HG03045 (cell line): ENCODE measurements around the gene BBLN.
A peak's percentile ranks its signal among the peaks of the same experiment; 100 is the strongest.
"Not testable (repeated sequence)": the region's sequence is repeated elsewhere in the genome, so short reads cannot be mapped to it uniquely, and the experiment has no call there.

Source experiments
- ATAC-seq: cut with Tn5 transposase; IDR thresholded peaks from one replicate; pipeline ENCODE4 v1.9.1; 2021; ENCODE audit warnings: mild to moderate bottlenecking, moderate library complexity; ENCODE audit not compliant: unreplicated experiment

Gene BBLN

DNA sequence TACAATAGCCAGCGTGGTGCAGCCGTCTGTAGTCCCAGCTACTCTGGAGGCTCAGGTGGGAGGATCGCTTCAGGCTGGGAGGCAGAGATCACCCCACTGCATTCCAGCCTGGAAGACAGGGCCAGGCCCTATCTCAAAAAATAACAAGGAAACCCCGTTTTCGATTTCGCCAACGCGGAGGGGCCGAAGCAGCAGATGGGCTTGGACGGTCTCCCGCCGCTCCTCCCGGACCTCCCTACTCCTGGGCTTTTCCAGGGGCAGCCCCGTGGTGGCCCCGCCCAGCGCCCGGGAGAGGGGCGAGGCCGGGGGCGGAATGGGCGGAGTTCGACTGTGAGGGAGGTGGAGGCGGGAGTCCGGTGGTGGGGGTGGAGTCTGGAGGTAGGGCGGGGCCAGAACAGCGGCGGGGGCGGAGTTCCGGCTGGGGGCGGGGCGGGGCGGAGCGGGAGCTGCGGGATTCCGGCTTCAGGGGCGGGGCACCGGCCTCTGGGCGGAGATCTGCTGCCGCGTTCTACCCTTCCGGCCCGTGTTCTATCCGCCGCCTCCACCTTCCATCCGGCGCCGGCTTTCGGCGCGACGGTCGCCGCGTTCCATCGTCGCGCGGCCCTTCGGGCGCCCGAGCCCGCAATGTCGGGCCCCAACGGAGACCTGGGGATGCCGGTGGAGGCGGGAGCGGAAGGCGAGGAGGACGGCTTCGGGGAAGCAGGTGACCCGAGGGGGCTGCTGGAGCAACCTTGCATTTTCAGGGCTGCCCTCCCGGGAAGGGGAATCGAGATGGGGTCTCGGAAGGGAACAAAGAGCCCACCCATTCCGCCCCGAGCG is at the start of gene BBLN:
BBLN (plus strand) TSS at position 482 of the 819 bp plus-strand sequence; CDS start at position 625, 143 bp downstream.
- ATAC-seq = peak; percentile 70

DNA sequence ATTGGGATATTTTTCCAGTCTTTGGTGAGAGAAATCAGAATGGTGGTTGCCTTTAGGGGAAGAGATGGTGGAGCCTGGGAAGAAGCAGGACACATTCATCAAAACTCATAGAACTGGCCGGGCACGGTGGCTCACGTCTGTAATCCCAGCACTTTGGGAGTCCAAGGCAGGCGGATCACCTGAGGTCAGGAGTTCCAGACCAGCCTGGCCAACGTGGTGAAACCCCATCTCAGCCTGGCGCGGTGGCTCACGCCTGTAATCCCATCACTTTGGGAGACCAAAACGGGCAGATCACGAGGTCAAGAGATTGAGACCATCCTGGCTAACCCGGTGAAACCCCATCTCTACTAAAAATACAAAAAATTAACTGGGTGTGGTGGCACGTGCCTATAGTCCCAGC is 48.3 kb upstream of the BBLN start:
- not testable (repeated sequence) for ATAC-seq

- ATAC-seq = no peak
Observed at GRCh38 chr9:128113526-128114325, 46.3 kb upstream of the BBLN start.

GRCh38 chr9:128114326-128115186 is 45.5 kb upstream of the BBLN start:
- no peak for ATAC-seq

DNA sequence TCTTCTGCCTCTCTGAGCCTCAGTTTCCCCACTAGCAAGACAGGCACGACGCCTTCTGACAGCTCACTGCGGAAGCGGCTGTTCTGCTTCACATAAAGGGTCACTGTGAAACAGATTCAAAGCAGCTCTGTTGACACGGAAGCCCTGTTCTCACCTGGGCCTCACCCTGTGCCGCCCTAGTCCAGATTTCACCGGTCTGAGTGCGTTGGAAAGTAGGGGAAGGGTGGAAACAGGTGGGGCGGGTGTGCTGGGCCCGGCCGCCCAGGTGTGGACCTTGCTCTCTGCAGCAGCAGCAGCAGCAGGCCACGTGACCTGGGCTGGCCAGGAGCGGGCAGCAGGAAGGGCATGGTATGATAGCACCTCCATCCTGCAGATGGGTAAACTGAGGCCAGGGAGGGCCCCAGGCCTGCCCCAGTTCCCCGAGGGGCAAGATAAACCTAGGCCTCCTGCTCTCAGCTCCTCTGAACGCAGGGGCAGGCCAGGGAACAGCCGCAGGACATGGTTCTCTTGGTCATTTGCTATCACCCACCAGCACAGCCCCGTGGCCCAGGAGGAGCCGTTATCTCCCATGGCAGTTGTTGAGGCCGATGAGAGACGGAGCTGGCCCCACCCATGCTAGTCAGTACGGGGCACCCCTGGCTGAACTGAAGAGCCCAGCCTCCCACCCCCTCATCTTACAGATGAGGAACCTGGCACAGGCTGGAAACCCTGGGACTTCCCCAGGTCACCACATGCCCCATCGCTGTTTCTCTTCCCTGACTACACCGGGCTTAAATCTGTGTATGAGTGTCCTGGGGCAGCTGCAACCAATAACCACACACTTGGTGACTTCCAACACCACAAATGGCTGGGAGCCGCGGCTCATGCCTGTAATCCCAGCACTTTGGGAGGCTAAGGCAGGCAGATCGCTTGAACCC is 44.6 kb upstream of the BBLN start:
- no peak for ATAC-seq

DNA sequence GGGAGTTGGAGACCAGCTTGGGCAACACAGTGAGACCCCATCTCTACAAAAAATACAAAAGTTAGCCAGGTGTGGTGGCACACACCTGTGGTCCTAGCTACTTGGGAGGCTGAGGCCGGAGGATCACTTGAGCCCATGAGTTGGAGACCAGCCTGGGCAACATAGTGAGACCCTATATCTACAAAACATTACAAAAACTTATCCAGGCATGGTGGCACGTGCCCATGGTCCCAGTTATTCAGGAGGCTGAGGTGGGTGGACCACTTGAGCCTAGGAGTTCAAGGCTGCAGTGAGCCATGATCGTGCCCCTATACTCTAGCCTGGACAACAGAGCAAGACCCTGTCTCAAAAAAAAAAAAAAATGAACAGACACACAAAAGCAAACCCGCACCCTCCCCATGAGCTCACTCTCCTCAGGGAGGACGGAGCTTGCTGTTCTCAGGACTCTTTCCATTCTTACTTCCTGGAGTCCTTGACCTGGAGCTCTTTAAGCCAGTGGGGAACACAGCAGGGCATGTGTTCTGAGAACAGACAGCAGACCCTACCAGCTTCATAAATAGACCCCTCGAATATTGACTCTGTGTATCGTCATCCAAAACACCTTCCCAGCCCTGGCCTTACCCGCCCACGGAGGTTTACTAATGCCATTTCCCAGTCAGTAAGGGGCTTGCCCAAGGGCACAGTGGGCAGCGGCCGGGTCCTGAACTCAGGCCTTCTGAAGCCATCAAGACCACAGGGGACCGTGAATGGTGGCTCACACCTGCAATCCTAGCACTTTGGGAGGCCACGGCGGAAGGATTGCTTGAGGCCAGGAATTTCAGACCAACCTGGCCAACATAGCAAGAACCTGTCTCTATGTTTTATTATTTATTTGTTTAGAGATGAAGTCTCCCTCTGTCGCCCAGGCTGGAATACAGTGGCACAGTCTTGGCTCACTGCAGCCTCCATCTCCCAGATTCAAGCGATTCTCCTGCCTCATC is 43.7 kb upstream of the BBLN start:
- no peak for ATAC-seq

GRCh38 chr9:128117613-128118471 is 42.2 kb upstream of the BBLN start:
- ATAC-seq = no peak

DNA sequence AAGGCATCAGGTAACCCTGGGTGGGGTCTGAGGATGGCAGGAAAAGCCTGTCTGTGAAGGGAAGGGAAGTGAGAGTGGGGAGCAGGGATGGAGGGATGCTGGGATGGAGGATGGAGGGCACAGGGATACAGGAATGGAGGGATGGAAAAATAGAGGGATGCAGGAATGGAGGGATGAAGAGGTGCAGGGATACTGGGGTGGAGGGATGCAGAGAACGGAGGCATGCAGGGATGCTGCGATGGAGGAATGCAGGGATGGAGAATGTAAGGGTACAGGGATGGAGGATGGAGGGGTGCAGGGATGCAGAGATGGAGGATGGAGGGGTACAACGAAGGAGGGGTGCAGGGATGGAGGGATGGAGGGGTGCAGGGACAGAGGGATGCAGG is 41.6 kb upstream of the BBLN start:
- no peak for ATAC-seq

GRCh38 chr9:128118971-128119665 is 40.9 kb upstream of the BBLN start:
- no peak for ATAC-seq

DNA sequence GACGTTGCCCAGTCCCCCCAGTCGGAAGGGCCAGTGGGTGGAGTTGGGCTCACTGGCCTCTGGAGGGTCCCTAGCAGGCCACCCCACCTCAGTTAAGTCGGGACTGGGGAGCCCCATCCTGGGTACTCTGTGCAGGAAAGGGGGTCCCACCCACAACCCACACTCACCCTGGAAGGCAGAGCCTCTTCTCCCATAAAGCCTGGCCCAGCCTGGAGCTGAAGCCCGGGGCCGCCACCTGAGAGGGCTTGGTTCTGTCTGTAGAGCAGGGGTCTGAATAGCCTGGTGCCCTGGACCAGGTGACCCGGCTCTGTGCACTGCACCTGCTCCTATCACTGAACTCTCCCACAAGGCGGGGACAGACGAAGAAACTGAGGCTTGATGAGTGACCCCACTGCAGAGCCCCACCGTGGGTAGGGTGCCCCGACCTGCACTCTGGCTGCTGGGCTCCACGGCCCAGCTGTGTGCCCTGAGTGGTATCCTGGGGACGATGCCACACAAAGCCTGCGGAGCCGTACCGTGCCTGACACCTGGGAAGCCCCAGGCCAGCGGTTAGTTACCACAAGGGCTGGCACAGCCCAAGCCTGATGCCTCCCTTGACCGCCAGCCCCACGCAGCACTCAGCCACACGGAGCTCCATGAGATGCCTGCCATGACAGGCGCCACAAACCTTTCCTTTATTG is 39.9 kb upstream of the BBLN start:
- no peak for ATAC-seq

GRCh38 chr9:128120741-128121465 is 39.2 kb upstream of the BBLN start:
- no peak for ATAC-seq

- ATAC-seq = no peak
Observed at GRCh38 chr9:128121466-128121810, 38.6 kb upstream of the BBLN start.

GRCh38 chr9:128121924-128122808 is 37.9 kb upstream of the BBLN start:
- no peak for ATAC-seq

- no peak for ATAC-seq
Observed at GRCh38 chr9:128122809-128123175, 37.3 kb upstream of the BBLN start.

DNA sequence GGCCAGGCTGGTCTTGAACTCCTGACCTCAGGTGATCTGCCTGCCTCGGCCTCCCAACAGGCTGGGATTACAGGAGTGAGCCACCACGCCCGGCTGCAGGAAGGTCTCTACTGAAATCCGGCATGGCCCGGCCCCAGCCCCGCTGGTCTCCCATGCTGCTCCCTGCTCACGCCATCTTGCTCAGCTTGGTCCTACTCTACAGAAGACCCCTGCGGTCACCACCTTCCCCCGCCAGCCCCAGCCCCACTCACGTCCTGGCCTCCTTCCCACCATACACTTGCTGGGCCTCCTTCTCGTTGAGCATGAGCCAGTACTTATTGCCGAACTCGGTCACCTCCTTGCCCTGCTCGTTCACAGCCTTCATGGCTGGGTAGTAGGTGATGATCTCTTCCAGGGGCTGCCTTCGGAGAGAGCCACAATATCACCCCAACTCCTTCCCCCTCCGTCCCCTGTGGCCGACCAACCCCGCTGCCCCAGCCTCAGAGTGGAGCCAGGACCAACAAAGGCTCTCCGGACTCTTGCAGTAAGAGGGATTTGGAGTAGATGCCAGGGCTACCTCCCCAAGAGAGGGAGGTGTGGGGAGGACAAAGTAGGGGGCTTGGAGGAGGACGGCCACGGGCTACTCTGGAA is 36.5 kb upstream of the BBLN start:
- no peak for ATAC-seq
